ENCODE measurements around the gene NAV3.
"Not testable (repeated sequence)": the region's sequence is repeated elsewhere in the genome, so short reads cannot be mapped to it uniquely, and the experiment has no call there.

NAV3 gene

DNA sequence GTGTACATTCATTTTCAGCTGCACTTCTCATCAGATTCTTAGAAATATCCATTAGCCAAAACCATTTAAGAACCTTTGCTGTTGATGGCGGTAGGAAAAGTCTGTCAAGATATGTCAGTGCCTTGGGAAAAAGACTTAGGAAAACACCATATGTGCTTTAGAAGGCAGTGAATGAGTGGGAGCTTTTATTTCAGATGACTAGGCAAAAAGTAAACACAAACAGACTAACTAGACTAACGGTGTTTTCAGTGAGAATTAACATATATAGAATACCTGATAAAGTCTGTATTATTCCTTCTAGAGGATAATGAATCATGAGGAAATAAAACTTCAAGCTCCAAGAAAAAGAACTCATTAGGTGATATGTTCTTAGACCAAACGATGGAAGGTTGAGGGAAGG lies 418.9 kb downstream of the NAV3 start:
- no peak for DNase-seq (ENCODE audit: low spot score)

DNA sequence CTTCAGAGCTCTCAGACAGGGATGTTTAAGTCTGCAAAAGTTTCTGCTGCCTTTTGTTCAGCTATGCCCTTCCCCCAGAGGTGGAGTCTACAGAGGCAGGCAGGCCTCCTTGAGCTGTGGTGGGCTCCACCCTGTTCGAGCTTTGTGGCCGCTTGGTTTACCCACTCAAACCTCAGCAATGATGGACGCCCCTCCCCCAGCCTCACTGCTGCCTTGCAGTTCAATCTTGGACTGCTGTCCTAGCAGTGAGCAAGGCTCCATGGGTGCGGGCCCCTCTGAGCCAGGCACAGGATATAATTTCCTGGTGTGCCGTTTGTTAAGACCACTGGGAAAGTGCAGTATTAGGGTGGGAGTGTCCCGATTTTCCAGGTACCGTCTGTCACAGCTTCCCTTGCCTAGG lies 427.0 kb downstream of the NAV3 start:
- not testable (repeated sequence) for DNase-seq (ENCODE audit: low spot score)

DNA sequence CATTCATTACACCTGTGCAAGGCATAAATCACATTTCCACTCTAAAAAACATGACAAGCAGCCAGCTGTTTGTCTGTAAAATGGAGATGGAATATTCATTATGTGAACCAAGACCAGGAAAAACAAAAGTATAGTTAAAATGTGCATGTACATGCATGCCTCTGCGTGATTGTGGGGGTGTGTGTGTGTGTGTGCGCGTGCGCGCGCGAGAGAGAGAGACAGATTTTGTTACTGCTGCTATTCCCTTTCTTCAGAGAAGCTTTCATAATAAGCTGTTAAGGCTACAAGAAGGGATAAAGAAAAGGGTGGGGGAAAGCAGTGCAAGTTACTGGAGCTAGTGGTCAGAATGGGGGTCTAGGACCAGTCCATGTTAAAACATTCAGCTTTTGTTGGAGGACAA lies 430.3 kb downstream of the NAV3 start:
- DNase-seq (ENCODE audit: low spot score), result no peak

DNA sequence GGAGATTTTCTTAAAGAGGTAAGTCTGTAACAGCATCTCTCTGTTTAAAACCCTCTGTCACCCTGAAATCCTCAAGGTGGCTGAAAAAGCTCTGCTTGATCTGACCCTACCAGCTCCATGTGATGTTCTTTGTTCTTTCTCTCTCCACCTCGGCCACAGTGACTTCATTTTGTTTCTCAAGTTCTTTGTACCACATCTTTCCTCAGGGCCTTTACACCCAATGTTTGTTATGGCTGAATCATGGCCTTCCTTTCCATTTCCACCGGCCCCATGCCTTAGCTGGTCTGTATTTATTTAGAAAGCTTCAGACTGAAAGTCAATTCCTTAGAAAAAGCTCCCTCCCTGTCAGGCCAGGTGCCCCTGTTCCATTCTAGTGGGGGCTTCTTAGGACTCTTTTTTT lies 431.2 kb downstream of the NAV3 start:
- DNase-seq (ENCODE audit: low spot score), result no peak

Measured in HuH-7 (cell line).